HG03196 (cell line): ENCODE results near the gene KRT71.

Source experiments
- ATAC-seq: cut with Tn5 transposase; IDR thresholded peaks from one replicate; pipeline ENCODE4 v1.9.1; 2021; ENCODE audit not compliant: unreplicated experiment

KRT71 gene

GRCh38 chr12:52539821-52540173 is 13.1 kb downstream of the KRT71 start:
- no peak for ATAC-seq

GRCh38 chr12:52539083-52539820 is 13.7 kb downstream of the KRT71 start:
- no peak for ATAC-seq

GRCh38 chr12:52537101-52537500 is 15.8 kb downstream of the KRT71 start:
- ATAC-seq, result no peak

GRCh38 chr12:52535574-52535973 is 17.4 kb downstream of the KRT71 start:
- ATAC-seq, result no peak

GRCh38 chr12:52534482-52534881 is 18.5 kb downstream of the KRT71 start:
- no peak for ATAC-seq

GRCh38 chr12:52533686-52534470 is 19.1 kb downstream of the KRT71 start:
- ATAC-seq, result no peak

- ATAC-seq, result no peak
Observed at GRCh38 chr12:52532636-52533035, 20.3 kb downstream of the KRT71 start.

- ATAC-seq, result no peak
Observed at GRCh38 chr12:52531566-52532300, 21.2 kb downstream of the KRT71 start.

GRCh38 chr12:52530905-52531304 is 22.0 kb downstream of the KRT71 start:
- ATAC-seq, result no peak

- no peak for ATAC-seq
Observed at GRCh38 chr12:52530366-52530765, 22.6 kb downstream of the KRT71 start.

- ATAC-seq, result no peak
Observed at GRCh38 chr12:52529846-52530245, 23.1 kb downstream of the KRT71 start.

GRCh38 chr12:52529417-52529816 is 23.5 kb downstream of the KRT71 start:
- no peak for ATAC-seq

GRCh38 chr12:52528641-52529143 is 24.3 kb downstream of the KRT71 start:
- ATAC-seq, result no peak

- no peak for ATAC-seq
Observed at GRCh38 chr12:52527121-52527800, 25.7 kb downstream of the KRT71 start.

- no peak for ATAC-seq
Observed at GRCh38 chr12:52526511-52526951, 26.4 kb downstream of the KRT71 start.

GRCh38 chr12:52525661-52526499 is 27.1 kb downstream of the KRT71 start:
- no peak for ATAC-seq

- no peak for ATAC-seq
Observed at GRCh38 chr12:52524898-52525591, 27.9 kb downstream of the KRT71 start.

GRCh38 chr12:52524241-52524897 is 28.6 kb downstream of the KRT71 start:
- ATAC-seq, result no peak

GRCh38 chr12:52523824-52524223 is 29.1 kb downstream of the KRT71 start:
- no peak for ATAC-seq
